Nephron progenitor cell (in vitro differentiated cells): Measurements from ENCODE around the gene KRCC1.

Source experiments
- DNase-seq: peaks from one replicate; pipeline ENCODE4 v3.0.0; 2021
- H3K27ac Mint-ChIP-seq: 2 replicates; pipeline ENCODE4 v1.8.0; 2021; ENCODE audit warnings: mild to moderate bottlenecking, moderate library complexity, mixed read lengths
- H3K27me3 Mint-ChIP-seq: 2 replicates; pipeline ENCODE4 v1.8.0; 2021; ENCODE audit warnings: mild to moderate bottlenecking, low read depth, mixed read lengths; ENCODE audit not compliant: poor library complexity
- H3K36me3 Mint-ChIP-seq: 2 replicates; pipeline ENCODE4 v1.8.0; 2021; ENCODE audit warnings: low read depth, mixed read lengths
- H3K4me1 Mint-ChIP-seq: 2 replicates; pipeline ENCODE4 v1.8.0; 2021; ENCODE audit warnings: mixed read lengths
- H3K4me3 Mint-ChIP-seq: 2 replicates; pipeline ENCODE4 v1.8.0; 2021; ENCODE audit warnings: mild to moderate bottlenecking, moderate library complexity, mixed read lengths
- H3K9me3 Mint-ChIP-seq: 2 replicates; pipeline ENCODE4 v1.8.0; 2021; ENCODE audit warnings: mild to moderate bottlenecking, moderate library complexity, mixed read lengths
- TF ChIP-seq, protein P1 (sequence below): fragments of 200-600 bp; sonication (generic); IDR thresholded peaks from 2 replicates; pipeline ENCODE4 v1.5.0; 2021; ENCODE audit warnings: antibody characterized with exemption

The KRCC1 gene

DNA sequence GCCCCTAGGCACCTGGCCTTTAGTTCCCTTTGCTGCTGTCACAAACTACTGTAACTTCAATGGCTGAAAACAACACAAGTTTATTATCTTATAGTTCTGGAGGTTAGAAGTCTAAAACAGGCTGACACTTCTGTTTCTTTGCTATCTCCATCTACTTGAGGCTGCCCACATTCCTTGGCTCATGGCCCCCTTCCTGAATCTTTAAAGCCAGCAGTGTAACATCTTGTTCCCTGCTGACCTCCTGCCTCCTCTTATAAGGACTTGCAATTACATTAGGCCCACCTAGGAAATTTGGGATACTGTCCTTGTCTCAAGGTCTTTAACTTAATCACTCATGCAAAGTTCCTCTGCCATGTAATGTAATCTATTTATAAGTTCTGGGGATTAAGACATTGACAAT is 18.6 kb upstream of the KRCC1 start:
- TF ChIP-seq, protein P1, sequence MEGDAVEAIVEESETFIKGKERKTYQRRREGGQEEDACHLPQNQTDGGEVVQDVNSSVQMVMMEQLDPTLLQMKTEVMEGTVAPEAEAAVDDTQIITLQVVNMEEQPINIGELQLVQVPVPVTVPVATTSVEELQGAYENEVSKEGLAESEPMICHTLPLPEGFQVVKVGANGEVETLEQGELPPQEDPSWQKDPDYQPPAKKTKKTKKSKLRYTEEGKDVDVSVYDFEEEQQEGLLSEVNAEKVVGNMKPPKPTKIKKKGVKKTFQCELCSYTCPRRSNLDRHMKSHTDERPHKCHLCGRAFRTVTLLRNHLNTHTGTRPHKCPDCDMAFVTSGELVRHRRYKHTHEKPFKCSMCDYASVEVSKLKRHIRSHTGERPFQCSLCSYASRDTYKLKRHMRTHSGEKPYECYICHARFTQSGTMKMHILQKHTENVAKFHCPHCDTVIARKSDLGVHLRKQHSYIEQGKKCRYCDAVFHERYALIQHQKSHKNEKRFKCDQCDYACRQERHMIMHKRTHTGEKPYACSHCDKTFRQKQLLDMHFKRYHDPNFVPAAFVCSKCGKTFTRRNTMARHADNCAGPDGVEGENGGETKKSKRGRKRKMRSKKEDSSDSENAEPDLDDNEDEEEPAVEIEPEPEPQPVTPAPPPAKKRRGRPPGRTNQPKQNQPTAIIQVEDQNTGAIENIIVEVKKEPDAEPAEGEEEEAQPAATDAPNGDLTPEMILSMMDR, result no peak
- H3K36me3 Mint-ChIP-seq, result no peaks in the 10 kb centered on the region
- peaks cover 11% of the 10 kb centered on the region for H3K4me1 Mint-ChIP-seq
- no peak overlapping the region for H3K27ac Mint-ChIP-seq
- peaks cover 8% of the 10 kb centered on the region for H3K27me3 Mint-ChIP-seq
- peaks cover 16% of the 10 kb centered on the region for H3K9me3 Mint-ChIP-seq
- no peak overlapping the region for H3K4me3 Mint-ChIP-seq
- DNase-seq, result no peak

- DNase-seq, result no peak
- TF ChIP-seq, protein P1, result no peak
- Mint-ChIP-seq H3K4me1 (peaks cover 25% of the 10 kb centered on the region), H3K9me3 (peaks cover 16% of the 10 kb centered on the region), H3K27ac (no peak overlapping the region), H3K36me3 (no peaks in the 10 kb centered on the region), H3K27me3 (peaks cover 11% of the 10 kb centered on the region), H3K4me3 (no peak overlapping the region)
Measured at GRCh38 chr2:88071365-88071764, 15.8 kb upstream of the KRCC1 start.

DNA sequence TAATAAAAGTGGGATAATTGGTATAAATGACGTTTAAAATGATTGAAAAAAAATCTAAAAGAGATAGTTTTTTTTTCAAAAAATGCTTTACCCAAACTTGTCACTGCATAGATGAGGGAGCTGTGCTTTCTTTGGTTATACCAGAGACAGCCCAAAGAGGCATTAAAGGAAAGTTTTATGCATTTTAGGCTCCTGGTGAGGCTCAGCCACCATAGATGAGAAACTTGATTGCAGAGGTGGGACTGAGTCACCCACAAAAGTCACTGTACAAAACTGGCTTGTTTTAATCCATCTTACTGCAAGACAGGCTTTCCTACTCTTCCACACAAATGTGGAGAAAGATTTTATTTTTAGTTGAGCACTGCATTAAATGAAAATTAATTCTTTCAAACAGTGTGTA is 14.5 kb upstream of the KRCC1 start:
- DNase-seq, result no peak
- peaks cover 7% of the 10 kb centered on the region for H3K27me3 Mint-ChIP-seq
- no peak overlapping the region for H3K27ac Mint-ChIP-seq
- H3K9me3 Mint-ChIP-seq, result peaks cover 16% of the 10 kb centered on the region
- TF ChIP-seq, protein P1, result no peak
- H3K4me3 Mint-ChIP-seq, result no peak overlapping the region
- no peaks in the 10 kb centered on the region for H3K36me3 Mint-ChIP-seq
- H3K4me1 Mint-ChIP-seq, result peaks cover 31% of the 10 kb centered on the region

GRCh38 chr2:88069117-88069516 is 13.5 kb upstream of the KRCC1 start:
- H3K27ac Mint-ChIP-seq, result no peak overlapping the region
- H3K27me3 Mint-ChIP-seq, result peaks cover 7% of the 10 kb centered on the region
- TF ChIP-seq, protein P1, result no peak

DNA sequence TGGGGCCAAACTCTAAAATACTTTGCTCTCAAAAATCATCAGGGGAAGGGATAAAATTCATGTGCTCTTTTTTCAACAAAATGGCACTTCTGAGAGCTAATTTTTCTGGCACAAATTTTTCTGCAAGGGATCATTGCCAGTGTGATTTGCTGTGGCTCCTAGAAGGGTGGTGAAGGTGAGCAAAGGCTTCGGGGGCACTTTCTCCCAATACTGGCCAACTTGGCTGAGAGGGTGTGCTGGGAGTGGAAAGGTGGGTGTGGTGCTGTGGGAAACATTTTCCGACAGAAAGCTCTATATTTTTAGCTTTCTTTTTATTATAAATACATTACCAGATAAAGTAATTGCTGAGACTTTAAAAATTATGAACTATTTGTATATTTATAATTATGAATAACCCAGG is 12.5 kb upstream of the KRCC1 start:
- peaks cover 1% of the 10 kb centered on the region for H3K9me3 Mint-ChIP-seq
- no peaks in the 10 kb centered on the region for H3K36me3 Mint-ChIP-seq
- peaks cover 31% of the 10 kb centered on the region for H3K4me1 Mint-ChIP-seq
- peaks cover 7% of the 10 kb centered on the region for H3K27me3 Mint-ChIP-seq
- no peak overlapping the region for H3K4me3 Mint-ChIP-seq
- TF ChIP-seq, protein P1, result no peak
- no peak for DNase-seq
- no peak overlapping the region for H3K27ac Mint-ChIP-seq

More at GRCh38 chr2:88069117-88069516, 13.5 kb upstream of the KRCC1 start:
- no peaks in the 10 kb centered on the region for H3K36me3 Mint-ChIP-seq
- peaks cover 31% of the 10 kb centered on the region for H3K4me1 Mint-ChIP-seq
- peaks cover 12% of the 10 kb centered on the region for H3K9me3 Mint-ChIP-seq
- no peak overlapping the region for H3K4me3 Mint-ChIP-seq
- no peak for DNase-seq

- Mint-ChIP-seq H3K27ac (no peak within 1 kb of the TSS), H3K9me3 (no peaks in the 10 kb centered on the region), H3K4me1 (peaks cover 31% of the 10 kb centered on the region), H3K36me3 (no peaks in the 10 kb centered on the region), H3K27me3 (peaks cover 7% of the 10 kb centered on the region), H3K4me3 (no peak within 1 kb of the TSS)
- TF ChIP-seq, protein P1, result no peak
- DNase-seq, result no peak
Measured at GRCh38 chr2:88067598-88067997, 12.0 kb upstream of the KRCC1 start, which contains the start of gene SMYD1. TSS of gene SMYD1 (plus strand) at chr2:88067825. CDS start at chr2:88067865, 40 bp downstream.
